Measurements from ENCODE around the gene POGK. TPM values are rescaled to one million over a fixed set of nuclear protein-coding genes. Genes with fewer than 3 reads are reported as not detected.
"Not testable (repeated sequence)": the region's sequence is repeated elsewhere in the genome, so short reads cannot be mapped to it uniquely, and the experiment has no call there.

Gene POGK
- polyA plus RNA-seq, 1 donor from 2014 or later: 39.3 TPM

DNA sequence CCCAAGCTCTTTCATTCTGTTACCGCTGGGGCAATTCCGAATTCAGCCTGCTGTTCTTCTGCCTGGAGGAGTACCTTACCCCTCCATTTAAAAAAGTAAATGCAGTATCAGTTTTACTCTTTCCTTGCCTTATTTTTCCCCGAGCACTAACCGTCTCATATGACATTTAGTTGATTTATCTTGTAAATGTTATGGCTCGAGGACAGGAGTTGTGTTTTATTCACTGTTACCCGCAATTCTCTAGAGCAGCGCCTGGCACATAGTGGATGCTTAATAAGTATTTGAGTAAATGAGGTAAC is 37.2 kb downstream of the POGK start:
- Histone ChIP-seq H3K27me3 (ENCODE audit: insufficient read depth, low read depth, low read length) (no peaks in the 10 kb centered on the region), H3K4me3 (ENCODE audit: low read length) (peak overlapping the region; percentile 90), H3K9me3 (ENCODE audit: low read length) (no peaks in the 10 kb centered on the region), H2AFZ (ENCODE audit: low read depth, low read length) (peak overlapping the region; percentile 3), H4K20me1 (ENCODE audit: insufficient read depth) (no peaks in the 10 kb centered on the region), H3K27ac (ENCODE audit: low read length) (peak overlapping the region; percentile 27), H3K4me2 (ENCODE audit: low read length) (peak overlapping the region; percentile 57), H3K9ac (ENCODE audit: low read length) (peak overlapping the region; percentile 81), H3F3A (ENCODE audit: insufficient read depth, low read length, poor library complexity, severe bottlenecking) (no peaks in the 10 kb centered on the region), H3K79me2 (replicated peaks; ENCODE audit: insufficient read depth, low read length) (peaks cover 31% of the 10 kb centered on the region), H3K9me2 (ENCODE audit: insufficient read depth, low read length) (no peaks in the 10 kb centered on the region), H3K36me3 (ENCODE audit: insufficient read depth, low read length) (no peaks in the 10 kb centered on the region)
- peak; percentile 1 for TF ChIP-seq SMC3 (conservative IDR thresholded peaks at IDR 0.05; ENCODE audit: poor library complexity)
- TF ChIP-seq, protein P1, sequence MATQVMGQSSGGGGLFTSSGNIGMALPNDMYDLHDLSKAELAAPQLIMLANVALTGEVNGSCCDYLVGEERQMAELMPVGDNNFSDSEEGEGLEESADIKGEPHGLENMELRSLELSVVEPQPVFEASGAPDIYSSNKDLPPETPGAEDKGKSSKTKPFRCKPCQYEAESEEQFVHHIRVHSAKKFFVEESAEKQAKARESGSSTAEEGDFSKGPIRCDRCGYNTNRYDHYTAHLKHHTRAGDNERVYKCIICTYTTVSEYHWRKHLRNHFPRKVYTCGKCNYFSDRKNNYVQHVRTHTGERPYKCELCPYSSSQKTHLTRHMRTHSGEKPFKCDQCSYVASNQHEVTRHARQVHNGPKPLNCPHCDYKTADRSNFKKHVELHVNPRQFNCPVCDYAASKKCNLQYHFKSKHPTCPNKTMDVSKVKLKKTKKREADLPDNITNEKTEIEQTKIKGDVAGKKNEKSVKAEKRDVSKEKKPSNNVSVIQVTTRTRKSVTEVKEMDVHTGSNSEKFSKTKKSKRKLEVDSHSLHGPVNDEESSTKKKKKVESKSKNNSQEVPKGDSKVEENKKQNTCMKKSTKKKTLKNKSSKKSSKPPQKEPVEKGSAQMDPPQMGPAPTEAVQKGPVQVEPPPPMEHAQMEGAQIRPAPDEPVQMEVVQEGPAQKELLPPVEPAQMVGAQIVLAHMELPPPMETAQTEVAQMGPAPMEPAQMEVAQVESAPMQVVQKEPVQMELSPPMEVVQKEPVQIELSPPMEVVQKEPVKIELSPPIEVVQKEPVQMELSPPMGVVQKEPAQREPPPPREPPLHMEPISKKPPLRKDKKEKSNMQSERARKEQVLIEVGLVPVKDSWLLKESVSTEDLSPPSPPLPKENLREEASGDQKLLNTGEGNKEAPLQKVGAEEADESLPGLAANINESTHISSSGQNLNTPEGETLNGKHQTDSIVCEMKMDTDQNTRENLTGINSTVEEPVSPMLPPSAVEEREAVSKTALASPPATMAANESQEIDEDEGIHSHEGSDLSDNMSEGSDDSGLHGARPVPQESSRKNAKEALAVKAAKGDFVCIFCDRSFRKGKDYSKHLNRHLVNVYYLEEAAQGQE (IDR thresholded peaks at IDR 0.05; ENCODE audit: borderline replicate concordance): no peak
- TF ChIP-seq, protein P2, sequence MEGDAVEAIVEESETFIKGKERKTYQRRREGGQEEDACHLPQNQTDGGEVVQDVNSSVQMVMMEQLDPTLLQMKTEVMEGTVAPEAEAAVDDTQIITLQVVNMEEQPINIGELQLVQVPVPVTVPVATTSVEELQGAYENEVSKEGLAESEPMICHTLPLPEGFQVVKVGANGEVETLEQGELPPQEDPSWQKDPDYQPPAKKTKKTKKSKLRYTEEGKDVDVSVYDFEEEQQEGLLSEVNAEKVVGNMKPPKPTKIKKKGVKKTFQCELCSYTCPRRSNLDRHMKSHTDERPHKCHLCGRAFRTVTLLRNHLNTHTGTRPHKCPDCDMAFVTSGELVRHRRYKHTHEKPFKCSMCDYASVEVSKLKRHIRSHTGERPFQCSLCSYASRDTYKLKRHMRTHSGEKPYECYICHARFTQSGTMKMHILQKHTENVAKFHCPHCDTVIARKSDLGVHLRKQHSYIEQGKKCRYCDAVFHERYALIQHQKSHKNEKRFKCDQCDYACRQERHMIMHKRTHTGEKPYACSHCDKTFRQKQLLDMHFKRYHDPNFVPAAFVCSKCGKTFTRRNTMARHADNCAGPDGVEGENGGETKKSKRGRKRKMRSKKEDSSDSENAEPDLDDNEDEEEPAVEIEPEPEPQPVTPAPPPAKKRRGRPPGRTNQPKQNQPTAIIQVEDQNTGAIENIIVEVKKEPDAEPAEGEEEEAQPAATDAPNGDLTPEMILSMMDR (IDR thresholded peaks at IDR 0.05; ENCODE audit: poor library complexity, severe bottlenecking): peak; percentile 29

DNA sequence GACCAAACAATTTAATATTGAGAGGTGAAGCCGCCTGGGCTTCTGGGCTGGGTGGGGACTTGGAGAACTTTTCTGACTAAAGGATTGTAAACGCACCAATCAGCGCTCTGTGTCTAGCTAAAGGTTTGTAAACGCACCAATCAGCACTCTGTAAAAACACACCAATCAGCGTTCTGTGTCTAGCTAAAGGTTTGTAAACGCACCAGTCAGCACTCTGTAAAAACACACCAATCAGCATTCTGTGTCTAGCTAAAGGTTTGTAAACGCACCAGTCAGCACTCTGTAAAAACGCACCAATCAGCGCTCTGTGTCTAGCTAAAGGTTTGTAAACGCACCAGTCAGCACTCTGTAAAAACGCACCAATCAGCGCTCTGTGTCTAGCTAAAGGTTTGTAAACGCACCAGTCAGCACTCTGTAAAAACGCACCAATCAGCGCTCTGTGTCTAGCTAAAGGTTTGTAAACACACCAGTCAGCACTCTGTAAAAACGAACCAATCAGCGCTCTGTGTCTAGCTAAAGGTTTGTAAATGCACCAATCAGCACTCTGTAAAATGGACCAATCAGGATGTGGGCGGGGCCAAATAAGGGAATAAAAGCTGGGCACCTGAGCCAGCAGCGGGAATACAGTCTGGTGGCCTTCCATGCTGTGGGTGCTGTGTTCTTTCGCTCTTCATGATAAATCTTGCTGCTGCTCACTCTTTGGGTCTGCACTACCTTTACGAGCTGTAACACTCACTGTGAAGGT is 39.1 kb downstream of the POGK start:
- not testable (repeated sequence) for H3K9me3 ChIP-seq (ENCODE audit: low read length); H3K4me2 ChIP-seq (ENCODE audit: low read length)
- H3K79me2 ChIP-seq (replicated peaks; ENCODE audit: insufficient read depth, low read length): peaks cover 24% of the 10 kb centered on the region

DNA sequence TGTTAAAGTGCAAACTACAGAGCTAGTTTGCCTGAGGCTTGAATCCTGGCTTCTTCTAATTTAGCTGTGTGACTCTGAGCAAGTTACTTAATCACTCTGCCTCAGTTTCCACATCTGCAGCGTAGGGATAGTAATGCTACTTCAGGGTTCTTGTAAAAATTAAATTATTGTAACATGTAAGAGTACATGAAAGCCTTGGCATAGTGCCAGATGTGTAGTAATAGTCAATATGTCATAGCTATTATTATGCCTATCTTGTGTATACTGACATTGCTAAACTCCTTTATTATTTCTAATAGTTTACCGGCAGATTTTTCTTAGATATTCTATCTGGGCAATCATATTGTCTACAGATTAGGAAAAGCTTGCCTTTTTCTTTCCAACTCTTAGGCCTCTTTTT is 43.6 kb downstream of the POGK start:
- no peak for TF ChIP-seq POLR2AphosphoS5 (IDR thresholded peaks at IDR 0.05)
- TF ChIP-seq, protein P1 (IDR thresholded peaks at IDR 0.05; ENCODE audit: borderline replicate concordance): no peak
- TF ChIP-seq TAF1 (IDR thresholded peaks at IDR 0.05; ENCODE audit: low read depth): no peak
- TF ChIP-seq RAD21 (conservative IDR thresholded peaks at IDR 0.05): no peak
- no peak for TF ChIP-seq EP300 (conservative IDR thresholded peaks at IDR 0.05; ENCODE audit: poor library complexity, severe bottlenecking)
- TF ChIP-seq MXI1 (conservative IDR thresholded peaks at IDR 0.05; ENCODE audit: poor library complexity, severe bottlenecking): no peak
- TF ChIP-seq EZH2 (IDR thresholded peaks at IDR 0.05; ENCODE audit: borderline replicate concordance, insufficient read depth, low read length, poor library complexity, severe bottlenecking): no peak
- TF ChIP-seq, protein P2 (IDR thresholded peaks at IDR 0.05; ENCODE audit: poor library complexity, severe bottlenecking): no peak
- TF ChIP-seq SMC3 (conservative IDR thresholded peaks at IDR 0.05; ENCODE audit: poor library complexity): no peak
- H3K4me2 ChIP-seq (ENCODE audit: low read length): no peak overlapping the region
- no peaks in the 10 kb centered on the region for H3K9me2 ChIP-seq (ENCODE audit: insufficient read depth, low read length)

More for the DNA sequence above, 39.1 kb downstream of the POGK start:
- H3K27me3 ChIP-seq (ENCODE audit: insufficient read depth, low read depth, low read length); H3K27ac ChIP-seq (ENCODE audit: low read length); H3K4me3 ChIP-seq (ENCODE audit: low read length); H3K9ac ChIP-seq (ENCODE audit: low read length); H4K20me1 ChIP-seq (ENCODE audit: insufficient read depth); H3K36me3 ChIP-seq (ENCODE audit: insufficient read depth, low read length); H3K9me2 ChIP-seq (ENCODE audit: insufficient read depth, low read length); H3F3A ChIP-seq (ENCODE audit: insufficient read depth, low read length, poor library complexity, severe bottlenecking); H2AFZ ChIP-seq (ENCODE audit: low read depth, low read length): not testable (repeated sequence)

More for the DNA sequence above, 43.6 kb downstream of the POGK start:
- Histone ChIP-seq H2AFZ (ENCODE audit: low read depth, low read length) (no peak overlapping the region), H3K27me3 (ENCODE audit: insufficient read depth, low read depth, low read length) (no peaks in the 10 kb centered on the region), H3F3A (ENCODE audit: insufficient read depth, low read length, poor library complexity, severe bottlenecking) (no peaks in the 10 kb centered on the region), H4K20me1 (ENCODE audit: insufficient read depth) (no peaks in the 10 kb centered on the region), H3K9me3 (ENCODE audit: low read length) (no peaks in the 10 kb centered on the region), H3K9ac (ENCODE audit: low read length) (no peak overlapping the region), H3K27ac (ENCODE audit: low read length) (no peak overlapping the region), H3K79me2 (replicated peaks; ENCODE audit: insufficient read depth, low read length) (no peaks in the 10 kb centered on the region), H3K4me3 (ENCODE audit: low read length) (no peak overlapping the region), H3K36me3 (ENCODE audit: insufficient read depth, low read length) (no peaks in the 10 kb centered on the region)
